Daoy (cell line): ENCODE results near the gene COL18A1. TPM values are rescaled to one million over a fixed set of nuclear protein-coding genes. Genes with fewer than 3 reads are reported as not detected.

Experiments used
- DNase-seq: peaks from one replicate; pipeline ENCODE4 v3.0.0-alpha.2; 2015; ENCODE audit warnings: low read depth
- total RNA-seq: library from RNA; depleted of rRNA; stranded (reverse); fragments of >200 nt; shearing (Covaris generic); gene quantifications from 2 replicates; pipeline ENCODE4 v1.2.3, GENCODE V29; 2014

The COL18A1 gene
- total RNA-seq, 1 experiment from 2014 or later: 38.9 TPM

GRCh38 chr21:45533361-45533845, 128.4 kb downstream of the COL18A1 start:
- no peak for DNase-seq

- DNase-seq: no peak
These were observed 129.1 kb downstream of the COL18A1 start for GRCh38 chr21:45533846-45534635.

- no peak for DNase-seq
These were observed 129.8 kb downstream of the COL18A1 start for GRCh38 chr21:45534636-45535331.

- DNase-seq: no peak
These were observed 130.5 kb downstream of the COL18A1 start for GRCh38 chr21:45535341-45536081.

GRCh38 chr21:45536301-45537081, 131.5 kb downstream of the COL18A1 start:
- DNase-seq: no peak

- no peak for DNase-seq
These were observed 132.3 kb downstream of the COL18A1 start for GRCh38 chr21:45537111-45537745.

- DNase-seq: no peak
These were observed 132.9 kb downstream of the COL18A1 start for GRCh38 chr21:45537746-45538291.

DNA sequence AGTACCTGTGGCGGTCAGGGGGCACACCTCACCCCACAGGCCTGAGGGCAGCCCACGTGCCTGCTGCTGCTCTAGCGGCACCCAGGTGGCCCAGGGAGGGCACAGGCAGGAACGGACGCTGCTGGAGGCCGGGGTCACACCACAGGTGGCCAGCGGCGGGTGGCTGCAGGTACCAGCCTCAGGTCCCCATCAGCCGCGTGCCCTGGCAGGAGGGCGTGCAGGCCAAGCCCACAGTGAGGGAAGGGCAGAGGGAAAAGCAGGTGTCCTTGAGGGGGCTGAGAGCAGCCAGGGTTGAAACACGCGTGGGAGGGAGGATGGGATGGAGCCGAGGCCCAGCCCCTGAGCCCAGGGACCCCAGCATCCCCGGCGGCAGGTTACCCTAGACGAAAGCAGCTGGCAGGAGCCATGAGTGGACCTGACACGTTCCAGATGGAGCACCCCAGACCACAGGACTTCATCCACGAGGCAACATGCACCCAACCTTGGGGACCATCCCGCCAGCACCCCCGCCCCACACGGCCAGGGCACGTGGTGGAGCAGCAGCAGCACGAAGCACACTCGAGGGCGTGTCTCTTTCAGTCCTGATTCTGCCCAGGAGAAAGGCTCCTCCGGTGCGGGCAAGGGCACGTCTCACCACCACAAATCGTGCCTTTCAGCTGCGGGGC, 133.5 kb downstream of the COL18A1 start:
- no peak for DNase-seq

DNA sequence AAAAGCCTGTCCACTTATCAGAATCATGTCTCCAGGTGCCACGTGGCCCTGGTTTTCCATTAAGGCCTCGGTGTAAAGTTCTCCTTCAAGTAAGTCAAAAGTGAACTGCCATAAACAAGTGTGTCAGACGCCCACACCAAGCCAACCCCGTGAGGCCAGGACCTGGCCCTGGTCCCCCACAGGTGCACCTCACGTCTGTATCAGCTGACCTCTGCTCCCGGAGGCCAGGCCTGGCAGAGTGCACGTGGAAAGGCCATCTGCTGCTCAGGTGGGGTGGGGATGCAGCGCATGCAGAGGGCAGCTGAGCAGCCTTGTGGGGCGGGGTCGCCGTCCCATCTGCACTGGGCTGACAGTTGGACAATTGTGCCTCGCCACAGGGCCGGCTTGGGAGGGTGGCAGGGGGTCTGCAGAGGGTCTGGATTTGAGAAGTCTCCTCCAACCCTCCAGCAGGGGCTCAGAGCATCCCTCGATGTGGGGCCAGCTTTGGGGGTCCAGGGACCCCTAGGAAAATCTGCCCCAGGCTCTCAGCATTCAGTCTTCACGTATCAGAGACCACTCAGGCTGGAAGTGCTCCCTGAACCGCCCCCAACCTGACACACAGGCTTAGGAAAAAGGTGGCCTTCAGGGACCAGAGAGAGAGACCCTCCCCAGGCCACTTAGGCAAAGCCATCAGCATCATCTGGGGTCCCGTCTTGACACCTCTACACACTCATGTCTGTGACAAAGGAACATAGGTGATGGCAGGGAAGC, 134.3 kb downstream of the COL18A1 start:
- DNase-seq: no peak

GRCh38 chr21:45539796-45540600, 135.0 kb downstream of the COL18A1 start:
- DNase-seq: no peak

DNA sequence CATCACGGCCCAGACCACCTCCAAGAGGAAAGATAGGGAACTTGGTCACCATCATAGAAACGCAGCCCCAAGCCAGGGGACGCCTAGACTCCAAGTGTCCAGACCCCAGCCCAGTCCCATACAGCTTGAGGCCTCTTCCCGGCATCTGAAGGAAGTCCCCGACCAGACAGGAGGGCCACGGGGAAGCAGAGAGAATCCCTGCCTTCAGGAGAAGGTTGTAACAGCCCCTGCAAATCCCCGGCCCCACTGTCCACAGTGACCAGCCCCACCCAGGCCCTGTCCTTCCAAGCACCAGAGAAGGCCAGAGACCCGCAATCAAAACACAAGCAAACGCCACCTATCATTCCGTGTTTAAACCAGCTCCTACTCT, 135.6 kb downstream of the COL18A1 start:
- DNase-seq: peak; percentile 0

DNA sequence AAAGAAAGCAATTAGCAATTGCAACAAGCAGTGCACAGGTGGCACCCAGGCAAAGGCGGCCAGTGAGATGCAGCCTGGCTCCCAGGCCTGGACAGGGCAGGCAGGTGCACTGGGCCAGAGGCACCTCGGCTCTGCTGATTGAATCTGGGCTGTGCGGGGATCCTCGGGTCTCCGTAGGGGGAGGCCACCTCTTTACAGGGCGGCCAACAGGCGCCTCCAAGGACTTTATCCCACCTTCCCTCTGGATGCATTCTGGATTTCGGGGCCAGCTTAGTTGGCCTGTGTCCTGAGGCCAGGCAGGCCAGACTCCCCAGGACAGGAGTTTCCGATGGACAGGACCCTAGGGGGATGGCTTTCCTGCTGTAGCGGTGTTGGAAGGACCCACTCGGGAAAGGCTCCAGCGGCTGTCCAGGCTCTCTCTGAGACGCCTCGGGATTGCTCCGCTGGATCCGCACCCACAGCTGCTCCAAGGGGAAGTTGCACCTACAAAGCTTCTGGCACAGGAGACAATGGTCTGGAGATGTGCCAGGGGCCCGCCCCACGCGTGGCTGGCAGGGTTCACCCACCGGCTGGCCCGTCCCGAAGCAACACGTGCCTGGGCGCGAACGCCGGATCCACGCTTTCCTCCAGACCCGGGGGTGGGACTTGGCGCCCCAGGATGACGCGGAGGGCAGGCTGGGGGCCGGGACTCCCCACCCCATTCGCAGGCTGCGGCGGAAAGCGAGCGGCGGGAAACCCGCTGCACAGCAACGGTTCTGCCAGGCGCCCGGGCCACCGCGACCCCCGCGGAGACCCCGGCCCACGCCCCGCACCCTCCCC, 136.5 kb downstream of the COL18A1 start:
- peak; percentile 69 for DNase-seq

GRCh38 chr21:45542242-45542666, 137.3 kb downstream of the COL18A1 start, which contains the start of gene SLC19A1:
SLC19A1 (minus strand) TSS chr21:45542440; CDS start chr21:45537959, 4,481 bp downstream.
- DNase-seq: peak; percentile 80

DNA sequence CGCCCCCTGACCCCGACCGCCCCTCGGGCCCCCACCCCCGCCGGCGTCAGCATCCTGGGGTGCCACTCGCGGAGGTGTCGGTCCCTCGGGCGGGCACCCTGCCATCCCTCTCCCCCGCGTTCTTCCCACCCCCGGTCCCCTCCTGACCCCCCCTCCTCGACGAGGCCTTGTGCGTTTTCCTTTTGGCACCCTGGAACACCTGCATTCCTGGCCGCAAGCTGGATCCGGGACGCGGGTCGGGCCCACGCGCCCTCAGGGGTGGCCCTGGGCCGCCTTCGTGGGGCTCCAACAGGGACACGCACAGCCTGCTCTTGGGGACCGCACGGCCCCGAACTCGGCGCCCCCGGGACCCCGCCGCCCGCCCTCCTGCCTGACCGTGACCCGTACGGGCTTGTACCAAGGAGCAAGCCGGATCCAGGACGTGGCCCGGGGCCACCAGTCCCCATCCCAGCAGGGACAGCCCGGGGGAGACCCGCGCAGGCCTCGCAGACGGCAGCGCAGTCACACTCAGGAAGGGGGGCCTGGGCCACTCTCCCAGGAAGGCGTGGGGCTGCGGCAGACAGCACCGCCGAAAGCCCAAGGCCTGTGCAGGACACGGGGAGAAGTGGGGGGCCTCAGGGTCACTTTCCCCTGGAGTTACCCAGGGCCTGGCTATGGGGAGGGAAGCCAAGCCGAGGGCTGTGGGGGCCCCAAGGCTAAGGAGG, 137.9 kb downstream of the COL18A1 start:
- DNase-seq: peak; percentile 6

- DNase-seq: peak; percentile 7
These were observed 138.4 kb downstream of the COL18A1 start for GRCh38 chr21:45543371-45543709.

GRCh38 chr21:45543710-45544448, 138.9 kb downstream of the COL18A1 start:
- DNase-seq: peak; percentile 7
